ENCODE data around the gene ITM2B. TPM values are rescaled to one million over a fixed set of nuclear protein-coding genes. Genes with fewer than 3 reads are reported as not detected.

Gene ITM2B
- total and polyA plus RNA-seq, 2 donors (not counting 1 experiment from before 2014, with no cell fraction given): 122 to 177 TPM

Other genes starting within 250 kb of the ITM2B start
- gene SUCLA2, start 231.9 kb upstream of the ITM2B start, total RNA-seq: 33.7 and 33.9 TPM in 2 replicates
- 15.9 and 16.8 TPM in 2 replicates for gene SUCLA2, start 231.9 kb upstream of the ITM2B start, polyA plus RNA-seq
- gene NUDT15, start 195.5 kb upstream of the ITM2B start, total RNA-seq: 4.2 TPM in 2 replicates
- gene NUDT15, start 195.5 kb upstream of the ITM2B start, polyA plus RNA-seq: 6.0 and 18.0 TPM in 2 replicates
- gene MED4, start 138.1 kb upstream of the ITM2B start, total RNA-seq: 49.7 and 50.1 TPM in 2 replicates
- 15.4 and 20.8 TPM in 2 replicates for gene MED4, start 138.1 kb upstream of the ITM2B start, polyA plus RNA-seq
- 70.4 and 74.8 TPM in 2 replicates for gene RB1, start 70.5 kb downstream of the ITM2B start, total RNA-seq
- 24.0 and 27.0 TPM in 2 replicates for gene RB1, start 70.5 kb downstream of the ITM2B start, polyA plus RNA-seq
- gene LPAR6, start 179.9 kb downstream of the ITM2B start, total RNA-seq: 0.80 and 1.0 TPM in 2 replicates
- gene LPAR6, start 179.9 kb downstream of the ITM2B start, polyA plus RNA-seq: 0.55 and 1.8 TPM in 2 replicates